ENCODE data around the gene CHRFAM7A.
"Not testable (repeated sequence)": the region's sequence is repeated elsewhere in the genome, so short reads cannot be mapped to it uniquely, and the experiment has no call there.

DNA sequence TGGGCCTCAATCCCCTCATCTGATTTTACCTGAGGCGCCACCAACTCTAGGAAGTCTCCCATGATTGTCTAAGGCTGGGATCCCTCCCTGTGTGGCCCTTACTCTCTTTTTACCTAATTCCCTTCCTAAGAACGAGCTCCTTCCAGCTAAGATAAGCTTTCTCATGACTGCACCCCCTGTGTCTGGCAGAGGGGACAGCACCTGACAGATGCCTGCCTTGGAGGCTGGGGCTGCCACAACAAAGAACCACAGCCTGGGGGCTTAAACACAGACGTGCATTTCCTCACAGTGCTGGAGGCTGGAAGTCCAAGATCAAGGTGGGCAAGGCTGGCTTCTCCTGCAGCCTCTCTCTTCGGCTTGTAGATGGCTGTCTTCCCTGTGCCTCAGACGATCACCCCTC is 43.5 kb downstream of the CHRFAM7A start:
- not testable (repeated sequence) for TF ChIP-seq CTCF (conservative IDR thresholded peaks at IDR 0.05; ENCODE audit: low read depth, low read length); EZH2 (IDR thresholded peaks at IDR 0.05; ENCODE audit: borderline replicate concordance, low read depth, low read length, poor library complexity, severe bottlenecking)

All from A673 (cell line).